Nephron (organoid): Measurements from ENCODE around the gene LTB.

Experiments used
- H3K27ac Mint-ChIP-seq, 3 experiments: 2 replicates each; pipeline ENCODE4 v1.8.0; 2020; ENCODE audit warnings: mixed read lengths in 3 of 3, mild to moderate bottlenecking in 2 of 3, moderate library complexity in 1 of 3
- H3K27me3 Mint-ChIP-seq: 2 replicates; pipeline ENCODE4 v1.8.0; 2021; ENCODE audit warnings: low read depth, mild to moderate bottlenecking, moderate library complexity, mixed read lengths
- H3K36me3 Mint-ChIP-seq: 2 replicates; pipeline ENCODE4 v1.8.0; 2020; ENCODE audit warnings: low read depth, mixed read lengths
- H3K4me1 Mint-ChIP-seq: 2 replicates; pipeline ENCODE4 v1.8.0; 2020; ENCODE audit warnings: mixed read lengths
- H3K4me3 Mint-ChIP-seq, 3 experiments: 2 replicates each; pipeline ENCODE4 v1.8.0; 2020; ENCODE audit warnings: mild to moderate bottlenecking in 3 of 3, mixed read lengths in 3 of 3, moderate library complexity in 2 of 3
- H3K9me3 Mint-ChIP-seq: 2 replicates; pipeline ENCODE4 v1.8.0; 2020; ENCODE audit warnings: mixed read lengths
- CTCF ChIP-seq, 3 experiments: fragments of 200-600 bp; sonication (generic); IDR thresholded peaks; one replicate each; pipeline ENCODE4 v1.5.0; 2021; ENCODE audit warnings: antibody characterized with exemption in 3 of 3; ENCODE audit not compliant: unreplicated experiment in 3 of 3

LTB gene

GRCh38 chr6:31582230-31582643, at the start of gene LTB:
Gene LTB (minus strand): TSS chr6:31582424. CDS start chr6:31582417, 7 bp downstream.
- Mint-ChIP-seq H3K36me3 (no peaks in the 10 kb centered on the region), H3K4me1 (peaks cover 25% of the 10 kb centered on the region), H3K9me3 (no peaks in the 10 kb centered on the region), H3K27me3 (peaks cover 7% of the 10 kb centered on the region), H3K4me3 (peak within 1 kb of the TSS; percentile 94 to 96 (median 95)), H3K27ac (peak within 1 kb of the TSS; percentile 81 to 89 (median 89))
- TF ChIP-seq CTCF (IDR thresholded peaks at IDR 0.05; ENCODE audit: unreplicated experiment in 3 of 3), result no peak

- no peak for TF ChIP-seq CTCF (IDR thresholded peaks at IDR 0.05; ENCODE audit: unreplicated experiment in 3 of 3)
- Mint-ChIP-seq H3K36me3 (peaks cover 83% of the 10 kb centered on the region), H3K9me3 (no peaks in the 10 kb centered on the region), H3K4me1 (no peaks in the 10 kb centered on the region), H3K4me3 (no peak overlapping the region), H3K27me3 (no peaks in the 10 kb centered on the region), H3K27ac (no peak overlapping the region)
Measured at GRCh38 chr6:31631681-31632278, 49.6 kb upstream of the LTB start.

GRCh38 chr6:31631209-31631608, 49.0 kb upstream of the LTB start:
- Mint-ChIP-seq H3K27me3 (no peaks in the 10 kb centered on the region), H3K4me3 (no peak overlapping the region), H3K9me3 (no peaks in the 10 kb centered on the region), H3K36me3 (peaks cover 83% of the 10 kb centered on the region), H3K27ac (no peak overlapping the region), H3K4me1 (no peaks in the 10 kb centered on the region)
- no peak for TF ChIP-seq CTCF (IDR thresholded peaks at IDR 0.05; ENCODE audit: unreplicated experiment in 3 of 3)

- Mint-ChIP-seq H3K9me3 (no peaks in the 10 kb centered on the region), H3K36me3 (peaks cover 84% of the 10 kb centered on the region), H3K27ac (peak overlapping the region in 1 of 3 experiments; percentile 20), H3K4me3 (no peak overlapping the region), H3K27me3 (no peaks in the 10 kb centered on the region), H3K4me1 (no peaks in the 10 kb centered on the region)
- no peak for TF ChIP-seq CTCF (IDR thresholded peaks at IDR 0.05; ENCODE audit: unreplicated experiment in 3 of 3)
Measured at GRCh38 chr6:31630177-31630934, 48.1 kb upstream of the LTB start.

GRCh38 chr6:31629014-31629413, 46.8 kb upstream of the LTB start:
- Mint-ChIP-seq H3K4me3 (no peak overlapping the region), H3K4me1 (no peaks in the 10 kb centered on the region), H3K27ac (peak overlapping the region in 1 of 3 experiments; percentile 46), H3K9me3 (no peaks in the 10 kb centered on the region), H3K27me3 (no peaks in the 10 kb centered on the region), H3K36me3 (peaks cover 81% of the 10 kb centered on the region)
- no peak for TF ChIP-seq CTCF (IDR thresholded peaks at IDR 0.05; ENCODE audit: unreplicated experiment in 3 of 3)
